CD4-positive, alpha-beta T cell treated with Interleukin-15 for 1 hour (primary cell): ENCODE measurements around the gene COPS7A.
A peak's percentile ranks its signal among the peaks of the same experiment; 100 is the strongest.

Experiments used
- DNase-seq: peaks from one replicate; pipeline ENCODE4 v3.0.0-alpha.2; 2020

The COPS7A gene

DNA sequence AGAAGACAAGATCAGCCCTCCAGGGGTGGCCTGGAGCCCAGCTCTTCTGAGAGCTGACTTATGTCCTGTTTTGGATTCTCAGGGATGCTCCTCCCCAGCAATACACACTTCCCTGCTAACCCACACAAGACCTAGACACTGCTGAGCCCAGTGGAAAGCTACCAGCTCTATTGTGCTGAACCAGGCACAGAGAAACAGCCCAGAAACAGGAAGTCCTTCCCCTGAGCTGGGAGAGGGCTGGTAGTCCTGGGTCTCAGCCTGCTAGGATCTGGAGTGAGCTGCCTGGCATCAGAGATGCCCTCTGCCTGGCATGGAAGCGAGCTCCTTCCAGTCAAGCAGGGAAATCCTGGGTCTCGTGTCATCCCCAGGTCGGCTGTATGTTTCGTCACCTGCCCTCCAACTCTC is 47.2 kb downstream of the COPS7A start:
- DNase-seq = no peak

- no peak for DNase-seq
Measured at GRCh38 chr12:6771509-6772330, 47.9 kb downstream of the COPS7A start.

- DNase-seq = peak; percentile 37
Measured at GRCh38 chr12:6772331-6772695, 48.5 kb downstream of the COPS7A start, which contains the start of gene LAG3. LAG3 (plus strand) TSS chr12:6772520; CDS start chr12:6772853, 333 bp downstream.

DNA sequence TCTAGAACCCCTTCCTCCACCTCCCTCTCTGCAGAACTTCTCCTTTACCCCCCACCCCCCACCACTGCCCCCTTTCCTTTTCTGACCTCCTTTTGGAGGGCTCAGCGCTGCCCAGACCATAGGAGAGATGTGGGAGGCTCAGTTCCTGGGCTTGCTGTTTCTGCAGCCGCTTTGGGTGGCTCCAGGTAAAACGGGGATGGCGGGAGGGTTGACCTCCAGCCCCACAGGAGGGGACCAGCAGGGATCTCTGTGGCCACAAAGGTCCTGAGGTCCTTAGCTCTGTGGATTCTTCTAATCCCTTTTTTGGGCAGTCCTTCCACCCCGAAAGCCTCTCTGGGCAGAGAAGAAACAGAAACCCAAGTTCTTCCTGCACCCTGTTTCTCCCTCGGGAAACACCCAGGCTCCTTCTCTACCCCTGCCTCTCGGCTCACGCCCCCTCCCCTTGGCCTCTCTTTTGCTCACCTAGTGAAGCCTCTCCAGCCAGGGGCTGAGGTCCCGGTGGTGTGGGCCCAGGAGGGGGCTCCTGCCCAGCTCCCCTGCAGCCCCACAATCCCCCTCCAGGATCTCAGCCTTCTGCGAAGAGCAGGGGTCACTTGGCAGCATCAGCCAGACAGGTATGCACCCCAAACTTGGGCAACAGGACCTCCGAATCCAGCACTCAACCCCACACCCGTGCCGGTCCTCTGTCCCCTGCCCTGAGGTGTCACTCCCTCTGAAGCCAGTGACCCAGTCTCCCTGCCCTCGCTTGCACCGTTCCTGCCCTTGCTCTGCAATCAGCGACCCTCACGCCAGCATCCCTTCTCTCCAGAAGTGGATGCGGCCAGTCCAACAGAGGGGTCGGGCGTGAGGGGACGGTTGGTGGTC is 49.1 kb downstream of the COPS7A start:
- no peak for DNase-seq

DNA sequence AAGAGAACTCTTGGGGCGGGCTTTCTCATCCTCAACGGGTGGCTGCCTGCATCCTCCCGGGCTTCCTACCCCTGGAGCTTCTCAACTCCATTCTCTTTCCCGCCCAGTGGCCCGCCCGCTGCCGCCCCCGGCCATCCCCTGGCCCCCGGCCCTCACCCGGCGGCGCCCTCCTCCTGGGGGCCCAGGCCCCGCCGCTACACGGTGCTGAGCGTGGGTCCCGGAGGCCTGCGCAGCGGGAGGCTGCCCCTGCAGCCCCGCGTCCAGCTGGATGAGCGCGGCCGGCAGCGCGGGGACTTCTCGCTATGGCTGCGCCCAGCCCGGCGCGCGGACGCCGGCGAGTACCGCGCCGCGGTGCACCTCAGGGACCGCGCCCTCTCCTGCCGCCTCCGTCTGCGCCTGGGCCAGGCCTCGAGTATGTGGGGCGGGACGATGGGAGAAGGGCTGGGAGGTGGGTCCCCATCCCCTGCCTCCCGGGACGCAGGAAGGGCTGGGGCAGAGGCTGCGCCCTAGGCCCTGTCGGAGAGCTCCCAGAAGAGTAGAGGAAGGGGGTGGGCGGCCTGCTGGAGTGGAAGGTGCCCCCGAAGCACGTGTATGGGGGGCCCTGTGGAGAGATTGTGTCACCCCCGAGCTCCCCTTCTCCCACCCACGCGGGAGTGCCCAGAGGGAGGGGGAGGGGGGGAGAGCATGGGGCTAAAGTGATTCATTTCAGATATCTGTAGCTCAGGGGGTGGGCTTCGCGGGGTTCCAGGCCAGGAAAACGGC is 49.9 kb downstream of the COPS7A start:
- no peak for DNase-seq

DNA sequence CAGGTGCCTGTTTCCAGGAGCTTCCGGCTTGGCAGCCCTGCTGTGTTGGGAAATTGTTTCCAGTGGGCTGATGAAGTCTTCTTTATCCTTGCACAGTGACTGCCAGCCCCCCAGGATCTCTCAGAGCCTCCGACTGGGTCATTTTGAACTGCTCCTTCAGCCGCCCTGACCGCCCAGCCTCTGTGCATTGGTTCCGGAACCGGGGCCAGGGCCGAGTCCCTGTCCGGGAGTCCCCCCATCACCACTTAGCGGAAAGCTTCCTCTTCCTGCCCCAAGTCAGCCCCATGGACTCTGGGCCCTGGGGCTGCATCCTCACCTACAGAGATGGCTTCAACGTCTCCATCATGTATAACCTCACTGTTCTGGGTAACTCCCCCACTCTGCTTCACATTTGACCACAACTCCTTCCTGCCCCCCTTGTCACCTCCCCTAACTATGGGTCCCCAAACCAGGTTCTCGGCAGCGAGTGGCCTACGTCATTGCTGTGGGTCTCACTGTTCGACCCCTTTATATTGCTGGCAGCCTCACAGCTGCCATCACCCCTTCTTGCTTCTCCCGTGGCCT is 50.7 kb downstream of the COPS7A start:
- peak; percentile 62 for DNase-seq

GRCh38 chr12:6775185-6776174 is 51.6 kb downstream of the COPS7A start:
- no peak for DNase-seq

DNA sequence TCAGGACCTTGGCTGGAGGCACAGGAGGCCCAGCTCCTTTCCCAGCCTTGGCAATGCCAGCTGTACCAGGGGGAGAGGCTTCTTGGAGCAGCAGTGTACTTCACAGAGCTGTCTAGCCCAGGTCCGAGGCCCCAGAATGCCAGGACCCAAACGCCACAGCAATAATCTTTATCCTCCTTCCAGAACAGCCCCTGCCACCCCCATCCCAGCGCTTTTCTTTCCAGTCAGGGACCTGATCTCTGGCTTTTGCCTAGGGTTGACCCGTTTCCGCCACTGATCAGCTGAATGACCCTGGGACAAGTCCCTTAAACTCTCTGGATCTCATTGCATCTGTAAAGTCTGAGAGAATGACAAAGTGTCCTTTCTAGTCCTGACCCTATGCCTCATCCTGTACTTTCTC is 53.5 kb downstream of the COPS7A start:
- no peak for DNase-seq

DNA sequence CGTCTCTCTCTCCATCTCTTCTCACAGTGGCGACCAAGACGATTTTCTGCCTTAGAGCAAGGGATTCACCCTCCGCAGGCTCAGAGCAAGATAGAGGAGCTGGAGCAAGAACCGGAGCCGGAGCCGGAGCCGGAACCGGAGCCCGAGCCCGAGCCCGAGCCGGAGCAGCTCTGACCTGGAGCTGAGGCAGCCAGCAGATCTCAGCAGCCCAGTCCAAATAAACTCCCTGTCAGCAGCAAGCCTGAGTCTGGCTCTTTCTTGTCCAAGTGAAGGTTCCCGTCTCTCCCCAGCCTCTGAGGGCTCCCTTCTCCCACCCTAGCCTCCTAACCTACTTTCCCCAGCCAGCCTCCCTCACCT is 54.3 kb downstream of the COPS7A start:
- DNase-seq = no peak

GRCh38 chr12:6778574-6779550 is 55.0 kb downstream of the COPS7A start:
- peak; percentile 86 for DNase-seq

GRCh38 chr12:6779708-6780432 is 56.0 kb downstream of the COPS7A start:
- DNase-seq = no peak

- no peak for DNase-seq
Measured at GRCh38 chr12:6780573-6780972, 56.7 kb downstream of the COPS7A start.
